Natural killer cell treated with Interleukin-12 subunit alpha and Interleukin-12 subunit beta and Interleukin-15 and Interleukin-18, amount 100 ng/mL, for 72 hours (primary cell): Measurements from ENCODE around the gene CCIN. TPM values are rescaled to one million over a fixed set of nuclear protein-coding genes. Genes with fewer than 3 reads are reported as not detected.
"Not testable (repeated sequence)": the region's sequence is repeated elsewhere in the genome, so short reads cannot be mapped to it uniquely, and the experiment has no call there.

Experiments
- ATAC-seq, 2 donors: fragments of 150-1000 bp; cut with Tn5 transposase in 1 of 2; sonication (Bioruptor Pico), chemical (Tn5 transposase) in 1 of 2; 2 replicates each; pipeline ENCODE4 v1.10.0; 2021
- DNase-seq: peaks from one replicate; pipeline ENCODE4 v3.0.0; 2022; ENCODE audit warnings: low spot score
- H3K27ac Mint-ChIP-seq, 2 donors: 1 replicate in 1 of 2; 2 replicates in 1 of 2; pipeline ENCODE4 v1.8.0; 2022; ENCODE audit warnings: mixed read lengths in 2 of 2, mild to moderate bottlenecking in 1 of 2, moderate library complexity in 1 of 2
- H3K27me3 Mint-ChIP-seq, 2 donors: 1 replicate in 1 of 2; 2 replicates in 1 of 2; pipeline ENCODE4 v1.8.0; 2022; ENCODE audit warnings: mixed read lengths in 2 of 2
- H3K36me3 Mint-ChIP-seq: one replicate; pipeline ENCODE4 v1.8.0; 2022; ENCODE audit warnings: mixed read lengths
- H3K4me1 Mint-ChIP-seq, 2 donors: 1 replicate in 1 of 2; 2 replicates in 1 of 2; pipeline ENCODE4 v1.8.0; 2022; ENCODE audit warnings: low read depth in 2 of 2, mixed read lengths in 2 of 2, mild to moderate bottlenecking in 1 of 2
- H3K4me3 Mint-ChIP-seq: one replicate; pipeline ENCODE4 v1.8.0; 2022; ENCODE audit warnings: mixed read lengths
- H3K9me3 Mint-ChIP-seq: 2 replicates; pipeline ENCODE4 v1.8.0; 2022; ENCODE audit warnings: mixed read lengths
- total RNA-seq, 2 donors: library from RNA; stranded (reverse); gene quantifications; one replicate each; pipeline ENCODE4 v1.2.3, GENCODE V29; 2022

Gene CCIN
- total RNA-seq, 2 donors from 2014 or later: 0.19 TPM; not detected in 1

- DNase-seq: no peak
- Mint-ChIP-seq H3K27me3 (peaks cover 5 to 9% of the 10 kb centered on the region in 2 donors), H3K4me1 (no peaks in the 10 kb centered on the region), H3K36me3 (no peaks in the 10 kb centered on the region), H3K4me3 (no peak overlapping the region), H3K27ac (no peak overlapping the region), H3K9me3 (no peaks in the 10 kb centered on the region)
- no peak for ATAC-seq
Observed at GRCh38 chr9:36174271-36174670, 5.1 kb downstream of the CCIN start.

GRCh38 chr9:36174731-36175130, 5.5 kb downstream of the CCIN start:
- DNase-seq (no peak), ATAC-seq (no peak)
- Mint-ChIP-seq H3K4me3 (no peak overlapping the region), H3K27me3 (peaks cover 5 to 8% of the 10 kb centered on the region in 2 donors), H3K27ac (no peak overlapping the region), H3K36me3 (no peaks in the 10 kb centered on the region), H3K4me1 (no peaks in the 10 kb centered on the region), H3K9me3 (no peaks in the 10 kb centered on the region)

- not testable (repeated sequence) for ATAC-seq
Observed at GRCh38 chr9:36175209-36175608, 6.0 kb downstream of the CCIN start.

GRCh38 chr9:36176496-36176895, 7.3 kb downstream of the CCIN start:
- H3K4me1 Mint-ChIP-seq, ATAC-seq, H3K9me3 Mint-ChIP-seq, H3K36me3 Mint-ChIP-seq, DNase-seq, H3K4me3 Mint-ChIP-seq, H3K27me3 Mint-ChIP-seq, H3K27ac Mint-ChIP-seq: not testable (repeated sequence)

More at GRCh38 chr9:36175209-36175608, 6.0 kb downstream of the CCIN start:
- not testable (repeated sequence) for H3K4me3 Mint-ChIP-seq, H3K9me3 Mint-ChIP-seq, H3K27ac Mint-ChIP-seq, H3K36me3 Mint-ChIP-seq, H3K27me3 Mint-ChIP-seq, DNase-seq, H3K4me1 Mint-ChIP-seq

- Mint-ChIP-seq H3K36me3 (no peaks in the 10 kb centered on the region), H3K4me1 (no peaks in the 10 kb centered on the region), H3K4me3 (no peak overlapping the region), H3K27me3 (peaks cover 5% of the 10 kb centered on the region in 2 donors), H3K9me3 (no peaks in the 10 kb centered on the region), H3K27ac (no peak overlapping the region)
- ATAC-seq (no peak), DNase-seq (no peak)
Observed at GRCh38 chr9:36177571-36177970, 8.4 kb downstream of the CCIN start.

GRCh38 chr9:36180243-36180642, 11.1 kb downstream of the CCIN start:
- not testable (repeated sequence) for H3K4me3 Mint-ChIP-seq, H3K27me3 Mint-ChIP-seq, H3K36me3 Mint-ChIP-seq, H3K9me3 Mint-ChIP-seq, H3K4me1 Mint-ChIP-seq, H3K27ac Mint-ChIP-seq, DNase-seq, ATAC-seq

- peaks cover 7% of the 10 kb centered on the region for H3K36me3 Mint-ChIP-seq
- peak overlapping the region; percentile 53 to 96 for H3K27ac Mint-ChIP-seq
- ATAC-seq: no peak
- peaks cover 34 to 40% of the 10 kb centered on the region in 2 donors for H3K4me1 Mint-ChIP-seq
- H3K27me3 Mint-ChIP-seq: no peaks in the 10 kb centered on the region
- no peak for DNase-seq
- H3K4me3 Mint-ChIP-seq: peak overlapping the region; percentile 18
- H3K9me3 Mint-ChIP-seq: no peaks in the 10 kb centered on the region
Observed at GRCh38 chr9:36187414-36187813, 18.2 kb downstream of the CCIN start.

GRCh38 chr9:36188212-36188611, 19.0 kb downstream of the CCIN start:
- no peak for ATAC-seq
- no peaks in the 10 kb centered on the region for H3K9me3 Mint-ChIP-seq
- peak overlapping the region; percentile 53 to 96 for H3K27ac Mint-ChIP-seq

GRCh38 chr9:36189976-36190375, 20.8 kb downstream of the CCIN start:
- no peaks in the 10 kb centered on the region for H3K9me3 Mint-ChIP-seq
- ATAC-seq (no peak), DNase-seq (no peak)
- peak overlapping the region; percentile 76 to 96 for H3K27ac Mint-ChIP-seq
- peak overlapping the region; percentile 89 for H3K4me3 Mint-ChIP-seq
- H3K4me1 Mint-ChIP-seq: peaks cover 57 to 66% of the 10 kb centered on the region in 2 donors
- no peaks in the 10 kb centered on the region for H3K27me3 Mint-ChIP-seq
- peaks cover 16% of the 10 kb centered on the region for H3K36me3 Mint-ChIP-seq

More at GRCh38 chr9:36188212-36188611, 19.0 kb downstream of the CCIN start:
- no peaks in the 10 kb centered on the region for H3K27me3 Mint-ChIP-seq
- peak overlapping the region; percentile 9 for H3K4me3 Mint-ChIP-seq
- no peak for DNase-seq
- H3K36me3 Mint-ChIP-seq: peaks cover 7% of the 10 kb centered on the region
- H3K4me1 Mint-ChIP-seq: peaks cover 40 to 48% of the 10 kb centered on the region in 2 donors

GRCh38 chr9:36190388-36191289, 21.5 kb downstream of the CCIN start, which contains the start of gene CLTA:
Gene CLTA (plus strand): TSS chr9:36190921. CDS start chr9:36191057, 136 bp downstream.
- peak; percentile 97 for DNase-seq
- H3K27ac Mint-ChIP-seq: peak within 1 kb of the TSS; percentile 76 to 96
- H3K9me3 Mint-ChIP-seq: no peaks in the 10 kb centered on the region
- H3K4me3 Mint-ChIP-seq: peak within 1 kb of the TSS; percentile 97
- H3K27me3 Mint-ChIP-seq: no peaks in the 10 kb centered on the region
- peaks cover 20% of the 10 kb centered on the region for H3K36me3 Mint-ChIP-seq
- ATAC-seq: peak; percentile 99
- H3K4me1 Mint-ChIP-seq: peaks cover 62 to 70% of the 10 kb centered on the region in 2 donors

- Mint-ChIP-seq H3K36me3 (peaks cover 20% of the 10 kb centered on the region), H3K4me3 (peak overlapping the region; percentile 97), H3K9me3 (no peaks in the 10 kb centered on the region), H3K27ac (peak overlapping the region; percentile 76 to 96), H3K27me3 (no peaks in the 10 kb centered on the region), H3K4me1 (peaks cover 62 to 70% of the 10 kb centered on the region in 2 donors)
- ATAC-seq (peak; percentile 12 to 41), DNase-seq (peak; percentile 65)
Observed at GRCh38 chr9:36191290-36191645, 22.1 kb downstream of the CCIN start.

- DNase-seq: no peak
- Mint-ChIP-seq H3K36me3 (peaks cover 20% of the 10 kb centered on the region), H3K27me3 (no peaks in the 10 kb centered on the region), H3K9me3 (no peaks in the 10 kb centered on the region), H3K4me1 (peaks cover 62 to 70% of the 10 kb centered on the region in 2 donors), H3K4me3 (peak overlapping the region; percentile 97), H3K27ac (peak overlapping the region; percentile 76 to 96)
- ATAC-seq: no peak
Observed at GRCh38 chr9:36191686-36192085, 22.5 kb downstream of the CCIN start.

GRCh38 chr9:36192196-36192595, 23.0 kb downstream of the CCIN start:
- H3K27me3 Mint-ChIP-seq: no peaks in the 10 kb centered on the region
- H3K27ac Mint-ChIP-seq: peak overlapping the region; percentile 76 to 96
- no peak for DNase-seq
- no peak for ATAC-seq
- H3K36me3 Mint-ChIP-seq: peaks cover 20% of the 10 kb centered on the region
- H3K4me1 Mint-ChIP-seq: peaks cover 61 to 68% of the 10 kb centered on the region in 2 donors
- H3K4me3 Mint-ChIP-seq: peak overlapping the region; percentile 97
- H3K9me3 Mint-ChIP-seq: no peaks in the 10 kb centered on the region

GRCh38 chr9:36193023-36193422, 23.8 kb downstream of the CCIN start:
- Mint-ChIP-seq H3K4me3 (peak overlapping the region; percentile 97), H3K27me3 (no peaks in the 10 kb centered on the region), H3K9me3 (no peaks in the 10 kb centered on the region), H3K36me3 (peaks cover 20% of the 10 kb centered on the region), H3K27ac (peak overlapping the region; percentile 64 to 76), H3K4me1 (peaks cover 57 to 60% of the 10 kb centered on the region in 2 donors)
- ATAC-seq (no peak), DNase-seq (no peak)
